GM23338 (cell line): Measurements from ENCODE around the gene DAPK3.
"Not testable (repeated sequence)": the region's sequence is repeated elsewhere in the genome, so short reads cannot be mapped to it uniquely, and the experiment has no call there.

Experiments used
- CREB1 ChIP-seq: fragments of 250-450 bp; sonication (Bioruptor Pico); IDR thresholded peaks from 2 replicates; pipeline ENCODE4 v1.5.0; 2020; ENCODE audit warnings: low read depth, mild to moderate bottlenecking, moderate library complexity
- EZH2 ChIP-seq: fragments of 200-600 bp; sonication (generic); IDR thresholded peaks from one replicate; pipeline ENCODE4 v1.8.0; 2017; ENCODE audit warnings: antibody characterized with exemption, mild to moderate bottlenecking, low read depth; ENCODE audit not compliant: unreplicated experiment
- EZH2phosphoT487 ChIP-seq: fragments of 200-600 bp; sonication (generic); IDR thresholded peaks from one replicate; pipeline ENCODE4 v1.8.1; 2018; ENCODE audit warnings: antibody characterized with exemption; ENCODE audit not compliant: unreplicated experiment
- NANOG ChIP-seq: IDR thresholded peaks from 2 replicates; pipeline ENCODE4 v1.6.1; 2016; ENCODE audit warnings: antibody characterized with exemption, borderline replicate concordance
- POLR2AphosphoS5 ChIP-seq: IDR thresholded peaks from 2 replicates; pipeline ENCODE4 v1.6.1; 2016; ENCODE audit warnings: antibody characterized with exemption, low read depth
- STAT1 ChIP-seq: IDR thresholded peaks from one replicate; pipeline ENCODE4 v1.6.1; 2016; ENCODE audit warnings: antibody characterized with exemption; ENCODE audit not compliant: unreplicated experiment
- ZNF114 ChIP-seq: fragments of 250-450 bp; sonication (Bioruptor Pico); IDR thresholded peaks from 2 replicates; pipeline ENCODE4 v1.5.0; 2020; ENCODE audit warnings: mild to moderate bottlenecking, moderate library complexity
- TF ChIP-seq, protein P1 (sequence below), 2 experiments: fragments of 200-600 bp in 1 of 2; sonication (generic) in 1 of 2; conservative IDR thresholded peaks; 2 replicates each; pipeline versions ENCODE4 v1.5.1 to v1.6.1; 2016 to 2017; ENCODE audit warnings: antibody characterized with exemption in 2 of 2, low read depth in 2 of 2, mild to moderate bottlenecking in 2 of 2, moderate library complexity in 1 of 2
- TF ChIP-seq, protein P2 (sequence below): IDR thresholded peaks from one replicate; pipeline ENCODE4 v1.6.1; 2018; ENCODE audit warnings: antibody characterized with exemption; ENCODE audit not compliant: unreplicated experiment

DNA sequence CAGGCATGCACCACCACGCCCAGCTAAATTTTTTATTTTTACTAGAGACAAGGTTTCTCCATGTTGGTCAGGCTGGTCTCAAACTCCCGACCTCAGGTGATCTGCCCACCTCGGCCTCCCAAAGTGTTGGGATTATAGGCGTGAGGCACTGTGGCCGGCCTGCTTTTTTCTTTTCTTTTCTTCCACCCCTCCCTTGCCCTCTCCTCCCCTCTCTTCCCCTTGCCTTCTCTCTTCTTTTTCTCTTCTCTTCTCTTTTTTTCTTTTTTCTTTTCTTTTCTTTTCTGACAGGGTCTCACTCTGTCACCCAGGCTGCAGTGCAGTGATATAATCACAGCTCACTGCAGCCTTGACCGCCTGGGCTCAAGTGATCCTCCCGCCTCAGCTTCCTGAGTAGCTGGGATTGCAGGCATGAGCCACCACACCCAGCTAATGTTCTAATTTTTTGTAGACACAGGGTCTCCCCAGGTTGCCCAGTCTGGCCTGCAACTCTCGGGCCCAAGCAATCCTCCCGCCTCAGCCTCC lies 18.1 kb downstream of the DAPK3 start:
- TF ChIP-seq POLR2AphosphoS5; EZH2; STAT1; CREB1 (CRISPR knock-in tag); NANOG; ZNF114 (CRISPR knock-in tag); EZH2phosphoT487: not testable (repeated sequence)
- TF ChIP-seq, protein P1, sequence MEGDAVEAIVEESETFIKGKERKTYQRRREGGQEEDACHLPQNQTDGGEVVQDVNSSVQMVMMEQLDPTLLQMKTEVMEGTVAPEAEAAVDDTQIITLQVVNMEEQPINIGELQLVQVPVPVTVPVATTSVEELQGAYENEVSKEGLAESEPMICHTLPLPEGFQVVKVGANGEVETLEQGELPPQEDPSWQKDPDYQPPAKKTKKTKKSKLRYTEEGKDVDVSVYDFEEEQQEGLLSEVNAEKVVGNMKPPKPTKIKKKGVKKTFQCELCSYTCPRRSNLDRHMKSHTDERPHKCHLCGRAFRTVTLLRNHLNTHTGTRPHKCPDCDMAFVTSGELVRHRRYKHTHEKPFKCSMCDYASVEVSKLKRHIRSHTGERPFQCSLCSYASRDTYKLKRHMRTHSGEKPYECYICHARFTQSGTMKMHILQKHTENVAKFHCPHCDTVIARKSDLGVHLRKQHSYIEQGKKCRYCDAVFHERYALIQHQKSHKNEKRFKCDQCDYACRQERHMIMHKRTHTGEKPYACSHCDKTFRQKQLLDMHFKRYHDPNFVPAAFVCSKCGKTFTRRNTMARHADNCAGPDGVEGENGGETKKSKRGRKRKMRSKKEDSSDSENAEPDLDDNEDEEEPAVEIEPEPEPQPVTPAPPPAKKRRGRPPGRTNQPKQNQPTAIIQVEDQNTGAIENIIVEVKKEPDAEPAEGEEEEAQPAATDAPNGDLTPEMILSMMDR (conservative IDR thresholded peaks at IDR 0.05; ENCODE audit: low read depth in 2 of 2): not testable (repeated sequence)
- TF ChIP-seq, protein P2, sequence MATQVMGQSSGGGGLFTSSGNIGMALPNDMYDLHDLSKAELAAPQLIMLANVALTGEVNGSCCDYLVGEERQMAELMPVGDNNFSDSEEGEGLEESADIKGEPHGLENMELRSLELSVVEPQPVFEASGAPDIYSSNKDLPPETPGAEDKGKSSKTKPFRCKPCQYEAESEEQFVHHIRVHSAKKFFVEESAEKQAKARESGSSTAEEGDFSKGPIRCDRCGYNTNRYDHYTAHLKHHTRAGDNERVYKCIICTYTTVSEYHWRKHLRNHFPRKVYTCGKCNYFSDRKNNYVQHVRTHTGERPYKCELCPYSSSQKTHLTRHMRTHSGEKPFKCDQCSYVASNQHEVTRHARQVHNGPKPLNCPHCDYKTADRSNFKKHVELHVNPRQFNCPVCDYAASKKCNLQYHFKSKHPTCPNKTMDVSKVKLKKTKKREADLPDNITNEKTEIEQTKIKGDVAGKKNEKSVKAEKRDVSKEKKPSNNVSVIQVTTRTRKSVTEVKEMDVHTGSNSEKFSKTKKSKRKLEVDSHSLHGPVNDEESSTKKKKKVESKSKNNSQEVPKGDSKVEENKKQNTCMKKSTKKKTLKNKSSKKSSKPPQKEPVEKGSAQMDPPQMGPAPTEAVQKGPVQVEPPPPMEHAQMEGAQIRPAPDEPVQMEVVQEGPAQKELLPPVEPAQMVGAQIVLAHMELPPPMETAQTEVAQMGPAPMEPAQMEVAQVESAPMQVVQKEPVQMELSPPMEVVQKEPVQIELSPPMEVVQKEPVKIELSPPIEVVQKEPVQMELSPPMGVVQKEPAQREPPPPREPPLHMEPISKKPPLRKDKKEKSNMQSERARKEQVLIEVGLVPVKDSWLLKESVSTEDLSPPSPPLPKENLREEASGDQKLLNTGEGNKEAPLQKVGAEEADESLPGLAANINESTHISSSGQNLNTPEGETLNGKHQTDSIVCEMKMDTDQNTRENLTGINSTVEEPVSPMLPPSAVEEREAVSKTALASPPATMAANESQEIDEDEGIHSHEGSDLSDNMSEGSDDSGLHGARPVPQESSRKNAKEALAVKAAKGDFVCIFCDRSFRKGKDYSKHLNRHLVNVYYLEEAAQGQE: not testable (repeated sequence)
